ENCODE results near the gene MR1.

- TF ChIP-seq POLR2A (IDR thresholded peaks at IDR 0.05) (peak in 1 of 2 donors; percentile 63), CTCF (IDR thresholded peaks at IDR 0.05) (no peak)
Observed at GRCh38 chr1:181033799-181034451, at the start of gene MR1.

All from heart left ventricle (tissue), 13 donors.